Natural killer cell (primary cell): Measurements from ENCODE around the gene BNC2. TPM values are rescaled to one million over a fixed set of nuclear protein-coding genes. Genes with fewer than 3 reads are reported as not detected.

Experiments
- ATAC-seq, 3 donors: fragments of 150-1000 bp in 2 of 3; fragments of 200-7000 bp in 1 of 3; cut with Tn5 transposase; 1 replicate in 1 of 3; 2 replicates in 2 of 3; pipeline ENCODE4 v1.10.0; 2021; ENCODE audit warnings: mild to moderate bottlenecking in 2 of 3, moderate library complexity in 2 of 3
- DNase-seq, 2 donors: peaks; one replicate each; pipeline versions ENCODE4 v3.0.0 to v3.0.0-alpha.2; 2013 to 2021; ENCODE audit warnings: mixed read lengths in 1 of 2
- H3K27ac ChIP-seq: one replicate; pipeline ENCODE4 v1.5.1; 2013; ENCODE audit warnings: mild to moderate bottlenecking, low read length
- H3K27me3 ChIP-seq: one replicate; pipeline ENCODE4 v1.6.1; 2013; ENCODE audit warnings: low read length; ENCODE audit not compliant: control insufficient read depth, insufficient read depth
- H3K36me3 ChIP-seq: one replicate; pipeline ENCODE4 v1.6.1; 2013; ENCODE audit warnings: low read length; ENCODE audit not compliant: control insufficient read depth, insufficient read depth
- H3K4me1 ChIP-seq: one replicate; pipeline ENCODE4 v1.6.1; 2013; ENCODE audit warnings: low read length; ENCODE audit not compliant: control insufficient read depth, insufficient read depth
- H3K4me3 ChIP-seq: one replicate; pipeline ENCODE4 v1.5.1; 2013; ENCODE audit warnings: low read length
- H3K9me3 ChIP-seq: one replicate; pipeline ENCODE4 v1.6.1; 2013; ENCODE audit warnings: low read length; ENCODE audit not compliant: control insufficient read depth, insufficient read depth
- H3K27ac Mint-ChIP-seq, 2 donors: one replicate each; pipeline ENCODE4 v1.8.0; 2022; ENCODE audit warnings: mild to moderate bottlenecking in 2 of 2, mixed read lengths in 2 of 2, moderate library complexity in 1 of 2
- H3K27me3 Mint-ChIP-seq, 2 donors: one replicate each; pipeline ENCODE4 v1.8.0; 2022; ENCODE audit warnings: low read depth in 2 of 2, mixed read lengths in 2 of 2
- H3K36me3 Mint-ChIP-seq: one replicate; pipeline ENCODE4 v1.8.0; 2022; ENCODE audit warnings: mixed read lengths
- H3K4me1 Mint-ChIP-seq, 2 donors: one replicate each; pipeline ENCODE4 v1.8.0; 2022; ENCODE audit warnings: mixed read lengths in 2 of 2
- H3K4me3 Mint-ChIP-seq: one replicate; pipeline ENCODE4 v1.8.0; 2022; ENCODE audit warnings: mild to moderate bottlenecking, moderate library complexity, mixed read lengths
- H3K9me3 Mint-ChIP-seq, 2 donors: one replicate each; pipeline ENCODE4 v1.8.0; 2022; ENCODE audit warnings: mixed read lengths in 2 of 2
- CTCF ChIP-seq: fragments of 200-600 bp; IDR thresholded peaks from one replicate; pipeline ENCODE4 v1.8.0; 2022; ENCODE audit warnings: antibody characterized with exemption
- WGBS: methylation state at CpG from one replicate; pipeline ENCODE4 v1.1.7; 2013; ENCODE audit warnings: missing lambda C conversion rate; ENCODE audit not compliant: insufficient coverage; 5-methylcytosine and 5-hydroxymethylcytosine counted together
- intact Hi-C: fragments of 100-400 bp; cut with micrococcal nuclease; formaldehyde crosslinking; loops from one replicate; pipeline ENCODE4 v1.14.2; 2022
- total RNA-seq, 4 donors: library from RNA; stranded (reverse); fragments of 120-200 nt in 1 of 4; gene quantifications; one replicate each; pipeline versions ENCODE4 v1.2.3 to v1.2.4, GENCODE V29; 2013 to 2022

BNC2 gene
- total RNA-seq, 3 donors from 2014 or later (not counting 1 experiment from before 2014, with no cell fraction given), result 36.9 to 84.2 (median 66.5) TPM

- H3K27me3 ChIP-seq, result peaks cover 2% of the 10 kb centered on the region
- H3K27ac ChIP-seq, result no peak overlapping the region
- peaks cover 4% of the 10 kb centered on the region for H3K4me1 ChIP-seq
- Mint-ChIP-seq H3K4me1 (peaks cover 41 to 47% of the 10 kb centered on the region in 2 donors), H3K9me3 (no peaks in the 10 kb centered on the region), H3K27me3 (peaks cover 4 to 11% of the 10 kb centered on the region in 2 donors), H3K4me3 (no peak overlapping the region), H3K36me3 (no peaks in the 10 kb centered on the region), H3K27ac (no peak overlapping the region)
- DNase-seq (no peak), ATAC-seq (no peak)
- no peaks in the 10 kb centered on the region for H3K36me3 ChIP-seq
- intact Hi-C loops, result no loop called here
- no peak overlapping the region for H3K4me3 ChIP-seq
- WGBS, result 73% methylated on average over 1 of the region's 2 CpGs
- no peak for TF ChIP-seq CTCF
- no peaks in the 10 kb centered on the region for H3K9me3 ChIP-seq
Observed at GRCh38 chr9:16744394-16744793, 126.1 kb downstream of the BNC2 start.

DNA sequence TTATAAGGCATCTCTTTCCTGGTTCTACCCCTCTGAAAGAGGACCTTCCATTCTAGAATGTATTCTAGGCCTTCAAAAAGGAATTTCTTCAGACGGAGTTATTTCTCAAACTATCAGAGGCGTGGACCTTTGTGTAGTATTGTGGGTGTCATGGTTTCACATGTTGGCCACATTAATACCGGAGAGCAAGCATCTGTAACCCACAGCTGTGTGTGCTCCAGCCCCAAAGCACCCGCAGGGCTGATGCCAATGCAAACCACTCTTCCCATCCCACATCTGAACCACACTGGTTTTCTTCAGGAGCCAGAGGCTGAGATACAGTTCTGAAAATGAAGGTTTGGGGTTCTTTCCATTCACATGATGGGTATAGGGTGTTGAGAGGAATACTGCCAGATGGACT, 127.1 kb downstream of the BNC2 start:
- Histone ChIP-seq H3K4me3 (no peak overlapping the region), H3K9me3 (no peaks in the 10 kb centered on the region), H3K27ac (no peak overlapping the region), H3K27me3 (peaks cover 2% of the 10 kb centered on the region), H3K4me1 (peaks cover 4% of the 10 kb centered on the region), H3K36me3 (no peaks in the 10 kb centered on the region)
- intact Hi-C loops, result loop anchor here (2.0 kb wide), 1 partner anchor 17 kb away; no protein-coding TSS in a partner anchor
- DNase-seq (no peak), ATAC-seq (peak in 2 of 3 donors; percentile 27 to 74)
- no peak for TF ChIP-seq CTCF
- H3K4me1 Mint-ChIP-seq, result peaks cover 36 to 50% of the 10 kb centered on the region in 2 donors
- H3K27ac Mint-ChIP-seq, result no peak overlapping the region
- H3K4me3 Mint-ChIP-seq, result peak overlapping the region; percentile 47
- H3K9me3 Mint-ChIP-seq, result no peaks in the 10 kb centered on the region
- no peaks in the 10 kb centered on the region for H3K36me3 Mint-ChIP-seq
- H3K27me3 Mint-ChIP-seq, result peaks cover 4 to 11% of the 10 kb centered on the region in 2 donors
- 39% methylated on average over 2 of the region's 4 CpGs for WGBS

DNA sequence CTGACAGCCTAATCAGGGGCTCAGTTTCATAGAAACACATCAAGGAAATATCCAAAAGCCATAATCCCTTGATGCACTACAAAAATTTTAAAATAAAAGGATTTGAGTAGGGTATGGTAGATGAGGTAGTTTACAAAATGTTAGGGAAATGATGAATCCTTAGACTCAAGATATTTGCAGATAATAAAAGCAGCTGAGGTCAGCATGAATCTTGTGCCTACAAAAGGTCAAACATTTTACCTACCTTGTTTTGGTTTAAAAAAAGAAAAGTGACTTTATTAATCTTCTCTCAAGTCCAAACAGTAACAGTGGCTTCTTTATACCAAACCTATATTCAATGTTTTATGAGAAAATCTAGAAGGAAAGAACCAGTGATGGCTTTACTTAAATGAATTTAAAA, 135.5 kb downstream of the BNC2 start:
- Mint-ChIP-seq H3K36me3 (peaks cover 8% of the 10 kb centered on the region), H3K4me1 (peaks cover 18 to 27% of the 10 kb centered on the region in 2 donors), H3K9me3 (no peaks in the 10 kb centered on the region), H3K4me3 (no peak overlapping the region), H3K27me3 (peaks cover 0 to 4% of the 10 kb centered on the region in 2 donors), H3K27ac (no peak overlapping the region)
- Histone ChIP-seq H3K27ac (no peak overlapping the region), H3K36me3 (no peaks in the 10 kb centered on the region), H3K4me1 (no peaks in the 10 kb centered on the region), H3K4me3 (no peak overlapping the region), H3K9me3 (no peaks in the 10 kb centered on the region), H3K27me3 (no peaks in the 10 kb centered on the region)
- no peak for ATAC-seq
- intact Hi-C loops, result no loop called here
- DNase-seq, result no peak
- no peak for TF ChIP-seq CTCF

DNA sequence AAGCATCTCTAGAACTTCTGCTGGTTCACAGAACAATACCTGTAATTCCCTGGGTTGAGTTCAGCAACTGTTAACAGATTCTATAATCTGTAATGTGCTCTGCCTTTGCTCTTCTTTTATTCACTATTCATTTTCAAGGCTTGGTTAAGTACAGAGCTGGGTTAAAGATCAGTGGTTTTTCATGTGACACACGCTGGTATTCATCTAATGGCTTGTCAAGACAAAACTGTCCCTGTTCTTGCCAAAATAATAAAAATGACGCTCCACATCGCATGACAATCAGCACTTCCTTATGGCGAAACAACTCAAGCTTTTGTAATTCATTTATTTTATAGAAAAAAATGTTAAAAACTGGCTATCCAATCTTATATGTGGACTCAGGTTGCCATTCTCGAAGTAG, 137.9 kb downstream of the BNC2 start:
- Histone ChIP-seq H3K36me3 (no peaks in the 10 kb centered on the region), H3K4me1 (no peaks in the 10 kb centered on the region), H3K9me3 (no peaks in the 10 kb centered on the region), H3K27me3 (peaks cover 3% of the 10 kb centered on the region), H3K4me3 (no peak overlapping the region), H3K27ac (no peak overlapping the region)
- TF ChIP-seq CTCF, result no peak
- Mint-ChIP-seq H3K4me1 (peaks cover 28% of the 10 kb centered on the region in 2 donors), H3K27ac (no peak overlapping the region), H3K4me3 (no peak overlapping the region), H3K36me3 (peaks cover 8% of the 10 kb centered on the region), H3K27me3 (peaks cover 13 to 16% of the 10 kb centered on the region in 2 donors), H3K9me3 (no peaks in the 10 kb centered on the region)
- 82% methylated on average over 1 of the region's 5 CpGs for WGBS
- intact Hi-C loops, result no loop called here
- ATAC-seq, result no peak
- DNase-seq, result no peak
